Loucy (cell line): ENCODE results near the gene DEGS1.

Source experiments
- H2AFZ ChIP-seq: fragments of 200-600 bp; sonication (generic); 2 replicates; pipeline ENCODE4 v1.6.0; 2016; ENCODE audit warnings: antibody characterized with exemption, mild to moderate bottlenecking, low read length, moderate library complexity
- H3F3A ChIP-seq: fragments of 200-600 bp; 2 replicates; pipeline ENCODE4 v1.6.0; 2016; ENCODE audit warnings: antibody characterized with exemption, low read depth, mild to moderate bottlenecking
- H3K27me3 ChIP-seq: fragments of 200-600 bp; sonication (generic); 2 replicates; pipeline ENCODE4 v1.6.1; 2014; ENCODE audit warnings: low read length, mild to moderate bottlenecking; ENCODE audit not compliant: insufficient read depth, poor library complexity, severe bottlenecking
- H3K36me3 ChIP-seq: fragments of 200-600 bp; sonication (generic); 2 replicates; pipeline ENCODE4 v1.6.1; 2016; ENCODE audit warnings: low read length; ENCODE audit not compliant: insufficient read depth
- H3K4me1 ChIP-seq: fragments of 200-600 bp; sonication (generic); 2 replicates; pipeline ENCODE4 v1.5.1; 2014; ENCODE audit warnings: low read length, mild to moderate bottlenecking; ENCODE audit not compliant: insufficient read depth, poor library complexity, severe bottlenecking
- H3K4me2 ChIP-seq: fragments of 200-600 bp; sonication (generic); 2 replicates; pipeline ENCODE4 v1.6.0; 2014; ENCODE audit warnings: antibody characterized with exemption, low read length, low read depth, mild to moderate bottlenecking; ENCODE audit not compliant: poor library complexity, severe bottlenecking
- H3K4me3 ChIP-seq: fragments of 200-600 bp; sonication (generic); 2 replicates; pipeline ENCODE4 v1.5.1; 2014; ENCODE audit warnings: low read length, mild to moderate bottlenecking, mixed read lengths; ENCODE audit not compliant: poor library complexity, severe bottlenecking
- H3K79me2 ChIP-seq: fragments of 200-600 bp; sonication (generic); 2 replicates; pipeline ENCODE4 v1.6.1; 2014; ENCODE audit warnings: low read length; ENCODE audit not compliant: insufficient read depth
- H3K9ac ChIP-seq: fragments of 200-600 bp; sonication (generic); 2 replicates; pipeline ENCODE4 v1.6.0; 2014; ENCODE audit warnings: mild to moderate bottlenecking, low read depth, low read length, moderate library complexity; ENCODE audit not compliant: poor library complexity, severe bottlenecking
- H3K9me2 ChIP-seq: fragments of 200-600 bp; sonication (generic); replicated peaks from 2 replicates; pipeline ENCODE4 v1.6.1; 2016; ENCODE audit warnings: low read depth, low read length, mixed read lengths
- H3K9me3 ChIP-seq: fragments of 200-600 bp; sonication (generic); 2 replicates; pipeline ENCODE4 v1.6.1; 2014; ENCODE audit warnings: mild to moderate bottlenecking, antibody characterized with exemption, low read length, low read depth; ENCODE audit not compliant: insufficient read depth
- H4K20me1 ChIP-seq: fragments of 200-600 bp; sonication (generic); 2 replicates; pipeline ENCODE4 v1.6.0; 2014; ENCODE audit warnings: antibody characterized with exemption, low read length, mild to moderate bottlenecking; ENCODE audit not compliant: insufficient read depth, poor library complexity, severe bottlenecking
- CTCF ChIP-seq: fragments of 200-600 bp; sonication (generic); conservative IDR thresholded peaks from 2 replicates; pipeline ENCODE4 v1.5.1; 2014; ENCODE audit warnings: mild to moderate bottlenecking, antibody characterized with exemption, low read length
- EZH2phosphoT487 ChIP-seq: fragments of 200-600 bp; IDR thresholded peaks from 2 replicates; pipeline ENCODE4 v1.6.1; 2018; ENCODE audit warnings: antibody characterized with exemption, mild to moderate bottlenecking, moderate library complexity, borderline replicate concordance

The DEGS1 gene

GRCh38 chr1:224151117-224151516, 31.9 kb upstream of the DEGS1 start:
- Histone ChIP-seq H3K9me2 (no peaks in the 10 kb centered on the region), H4K20me1 (no peaks in the 10 kb centered on the region), H3K79me2 (no peaks in the 10 kb centered on the region), H3K4me2 (no peak overlapping the region), H3F3A (no peaks in the 10 kb centered on the region), H3K36me3 (peaks cover 6% of the 10 kb centered on the region; the same call in 1 of the 2 replicates), H3K27me3 (no peaks in the 10 kb centered on the region), H3K4me1 (peaks cover 10% of the 10 kb centered on the region), H3K9ac (no peak overlapping the region), H3K4me3 (no peak overlapping the region), H3K9me3 (no peaks in the 10 kb centered on the region), H2AFZ (no peak overlapping the region)
- TF ChIP-seq CTCF, result no peak
- no peak for TF ChIP-seq EZH2phosphoT487

GRCh38 chr1:224157316-224157715, 25.7 kb upstream of the DEGS1 start:
- no peaks in the 10 kb centered on the region for H3K79me2 ChIP-seq
- no peaks in the 10 kb centered on the region for H3K4me1 ChIP-seq
- H3K4me3 ChIP-seq, result no peak overlapping the region
- TF ChIP-seq EZH2phosphoT487, result no peak
- TF ChIP-seq CTCF, result no peak
- H3F3A ChIP-seq, result no peaks in the 10 kb centered on the region
- no peaks in the 10 kb centered on the region for H4K20me1 ChIP-seq
- H3K4me2 ChIP-seq, result no peak overlapping the region
- no peaks in the 10 kb centered on the region for H3K9me3 ChIP-seq
- no peaks in the 10 kb centered on the region for H3K27me3 ChIP-seq
- peaks cover 40% of the 10 kb centered on the region for H3K36me3 ChIP-seq
- H2AFZ ChIP-seq, result no peak overlapping the region
- H3K9ac ChIP-seq, result no peak overlapping the region
- no peaks in the 10 kb centered on the region for H3K9me2 ChIP-seq

GRCh38 chr1:224159541-224159940, 23.5 kb upstream of the DEGS1 start:
- no peak overlapping the region for H3K4me2 ChIP-seq

More at GRCh38 chr1:224159541-224159940, 23.5 kb upstream of the DEGS1 start:
- Histone ChIP-seq H3K4me1 (no peaks in the 10 kb centered on the region), H3K27me3 (no peaks in the 10 kb centered on the region), H3F3A (no peaks in the 10 kb centered on the region), H3K36me3 (peaks cover 35% of the 10 kb centered on the region), H3K9me2 (no peaks in the 10 kb centered on the region), H3K9me3 (no peaks in the 10 kb centered on the region), H3K9ac (no peak overlapping the region), H4K20me1 (no peaks in the 10 kb centered on the region), H3K4me3 (no peak overlapping the region), H2AFZ (no peak overlapping the region), H3K79me2 (no peaks in the 10 kb centered on the region)
- TF ChIP-seq CTCF (no peak), EZH2phosphoT487 (no peak)
